Peyer's patch (tissue), 4 donors: Measurements from ENCODE around the gene CHD5.

Experiments used
- CTCF ChIP-seq, 6 experiments: fragments of 450-650 bp in 4 of 6; fragments of 200-600 bp in 2 of 6; sonication (generic) in 1 of 6; IDR thresholded peaks; one replicate each; pipeline ENCODE4 v1.5.1; 2017 to 2019; ENCODE audit warnings: antibody characterized with exemption in 6 of 6, mild to moderate bottlenecking in 3 of 6, moderate library complexity in 1 of 6
- POLR2A ChIP-seq, 2 donors: fragments of 450-650 bp; IDR thresholded peaks; one replicate each; pipeline ENCODE4 v1.5.1; 2017; ENCODE audit warnings: antibody characterized with exemption in 2 of 2, mild to moderate bottlenecking in 2 of 2, moderate library complexity in 2 of 2

GRCh38 chr1:6095511-6096242, 84.4 kb downstream of the CHD5 start:
- TF ChIP-seq CTCF (IDR thresholded peaks at IDR 0.05) (no peak), POLR2A (IDR thresholded peaks at IDR 0.05) (no peak)
